GM23338 (cell line): Measurements from ENCODE around the gene ZNF549. TPM values are rescaled to one million over a fixed set of nuclear protein-coding genes. Genes with fewer than 3 reads are reported as not detected.

Experiments
- ATAC-seq: fragments of 200-7000 bp; cut with Tn5 transposase; 3 replicates; pipeline ENCODE4 v1.9.1; 2020
- DNase-seq: peaks from one replicate; pipeline ENCODE4 v3.0.0-alpha.2; 2015; ENCODE audit warnings: low spot score
- H2AFZ ChIP-seq: fragments of 200-600 bp; sonication (generic); 2 replicates; pipeline ENCODE4 v1.8.0; 2016; ENCODE audit warnings: antibody characterized with exemption, mild to moderate bottlenecking, moderate library complexity
- H3F3A ChIP-seq: fragments of 200-600 bp; sonication (generic); replicated peaks from 2 replicates; pipeline ENCODE4 v1.8.0; 2017; ENCODE audit warnings: antibody characterized with exemption, mixed run types, low read depth
- H3K27ac ChIP-seq: fragments of 200-600 bp; sonication (generic); 2 replicates; pipeline ENCODE4 v1.6.1; 2016; ENCODE audit warnings: low read depth
- H3K27me3 ChIP-seq: fragments of 200-600 bp; sonication (generic); 2 replicates; pipeline ENCODE4 v1.8.0; 2016; ENCODE audit warnings: mild to moderate bottlenecking, mixed run types, moderate library complexity; ENCODE audit not compliant: insufficient read depth
- H3K36me3 ChIP-seq: fragments of 200-600 bp; sonication (generic); 2 replicates; pipeline ENCODE4 v1.8.0; 2016; ENCODE audit warnings: mild to moderate bottlenecking; ENCODE audit not compliant: insufficient read depth
- H3K4me1 ChIP-seq: fragments of 200-600 bp; sonication (generic); 2 replicates; pipeline ENCODE4 v1.8.0; 2016; ENCODE audit warnings: mild to moderate bottlenecking, moderate library complexity; ENCODE audit not compliant: insufficient read depth
- H3K4me2 ChIP-seq: fragments of 200-600 bp; sonication (generic); 2 replicates; pipeline ENCODE4 v1.7.1; 2017; ENCODE audit warnings: mixed run types
- H3K4me3 ChIP-seq: fragments of 200-600 bp; sonication (generic); 2 replicates; pipeline ENCODE4 v1.6.1; 2016; ENCODE audit warnings: mixed run types
- H3K79me2 ChIP-seq: fragments of 200-600 bp; sonication (generic); replicated peaks from 2 replicates; pipeline ENCODE4 v1.8.0; 2017; ENCODE audit warnings: mild to moderate bottlenecking; ENCODE audit not compliant: insufficient read depth
- H3K9me2 ChIP-seq: fragments of 200-600 bp; sonication (generic); 2 replicates; pipeline ENCODE4 v1.8.0; 2017; ENCODE audit not compliant: insufficient read depth
- H4K20me1 ChIP-seq: fragments of 200-600 bp; sonication (generic); replicated peaks from 2 replicates; pipeline ENCODE4 v1.8.0; 2017; ENCODE audit warnings: mild to moderate bottlenecking; ENCODE audit not compliant: insufficient read depth
- H3K27ac Mint-ChIP-seq: 2 replicates; pipeline ENCODE4 v1.8.0; 2020; ENCODE audit warnings: inconsistent platforms, mild to moderate bottlenecking, moderate library complexity, mixed read lengths
- H3K27me3 Mint-ChIP-seq: 3 replicates; pipeline ENCODE4 v1.8.0; 2022; ENCODE audit warnings: low read depth, mild to moderate bottlenecking, moderate library complexity, mixed read lengths, inconsistent platforms; ENCODE audit not compliant: insufficient read depth, poor library complexity
- H3K36me3 Mint-ChIP-seq: 3 replicates; pipeline ENCODE4 v1.8.0; 2021; ENCODE audit warnings: low read depth, mild to moderate bottlenecking, inconsistent platforms, moderate library complexity, mixed read lengths
- H3K4me1 Mint-ChIP-seq: 3 replicates; pipeline ENCODE4 v1.8.0; 2020; ENCODE audit warnings: mild to moderate bottlenecking, inconsistent platforms, mixed read lengths
- H3K4me3 Mint-ChIP-seq: 3 replicates; pipeline ENCODE4 v1.8.0; 2021; ENCODE audit warnings: moderate library complexity, mild to moderate bottlenecking, inconsistent platforms, mixed read lengths
- H3K9me3 Mint-ChIP-seq: 3 replicates; pipeline ENCODE4 v1.8.0; 2020; ENCODE audit warnings: moderate library complexity, mild to moderate bottlenecking, inconsistent platforms, mixed read lengths
- ETS1 ChIP-seq: IDR thresholded peaks from 2 replicates; pipeline ENCODE4 v1.6.1; 2016; ENCODE audit warnings: antibody characterized with exemption
- EZH2phosphoT487 ChIP-seq: fragments of 200-600 bp; sonication (generic); IDR thresholded peaks from one replicate; pipeline ENCODE4 v1.8.1; 2018; ENCODE audit warnings: antibody characterized with exemption; ENCODE audit not compliant: unreplicated experiment
- NANOG ChIP-seq: IDR thresholded peaks from 2 replicates; pipeline ENCODE4 v1.6.1; 2016; ENCODE audit warnings: antibody characterized with exemption, borderline replicate concordance
- POLR2AphosphoS5 ChIP-seq: IDR thresholded peaks from 2 replicates; pipeline ENCODE4 v1.6.1; 2016; ENCODE audit warnings: antibody characterized with exemption, low read depth
- REST ChIP-seq: IDR thresholded peaks from one replicate; pipeline ENCODE4 v1.6.1; 2018; ENCODE audit warnings: antibody characterized with exemption; ENCODE audit not compliant: unreplicated experiment
- STAT1 ChIP-seq: IDR thresholded peaks from one replicate; pipeline ENCODE4 v1.6.1; 2016; ENCODE audit warnings: antibody characterized with exemption; ENCODE audit not compliant: unreplicated experiment
- ZNF114 ChIP-seq: fragments of 250-450 bp; sonication (Bioruptor Pico); IDR thresholded peaks from 2 replicates; pipeline ENCODE4 v1.5.0; 2020; ENCODE audit warnings: mild to moderate bottlenecking, moderate library complexity
- ZNF331 ChIP-seq: fragments of 250-450 bp; sonication (Bioruptor Pico); IDR thresholded peaks from 2 replicates; pipeline ENCODE4 v1.5.0; 2020; ENCODE audit warnings: low read depth, mild to moderate bottlenecking, moderate library complexity
- polyA plus RNA-seq: library from polyadenylated mRNA; unstranded; fragments of >200 nt; fragmentation: Nextera tagmentation; extraction: Ambion mirVana; gene quantifications from 2 replicates; pipeline ENCODE4 v1.2.1, GENCODE V29; 2016
- total RNA-seq: library from RNA; depleted of rRNA; stranded (reverse); fragments of >200 nt; shearing (Covaris generic); gene quantifications from 2 replicates; pipeline ENCODE4 v1.2.3, GENCODE V29; 2014
- TF ChIP-seq, protein P1 (sequence below), 2 experiments: fragments of 200-600 bp in 1 of 2; sonication (generic) in 1 of 2; conservative IDR thresholded peaks; 2 replicates each; pipeline versions ENCODE4 v1.5.1 to v1.6.1; 2016 to 2017; ENCODE audit warnings: antibody characterized with exemption in 2 of 2, low read depth in 2 of 2, mild to moderate bottlenecking in 2 of 2, moderate library complexity in 1 of 2

The ZNF549 gene
- total and polyA plus RNA-seq, 2 experiments from 2014 or later = 4.3 to 11.6 TPM

DNA sequence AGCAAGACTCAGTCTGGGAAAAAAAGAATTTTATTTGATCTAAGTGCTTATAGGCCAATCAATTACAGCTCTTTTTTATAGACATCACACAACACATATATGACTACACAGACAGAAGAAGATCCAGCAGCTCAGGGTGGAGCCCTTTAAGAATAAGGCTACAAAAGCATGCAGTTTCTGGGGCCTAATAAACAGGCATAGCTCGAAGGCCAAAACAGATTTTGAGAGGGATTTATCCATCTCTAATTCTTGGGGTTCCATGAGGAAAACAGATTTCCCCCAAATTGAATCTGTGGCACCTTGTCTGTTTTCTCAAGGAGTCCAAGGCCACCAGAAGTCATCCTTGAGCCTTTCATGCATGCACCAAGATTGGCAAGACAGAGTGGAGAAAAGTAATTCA lies 36.4 kb downstream of the ZNF549 start:
- H3K27me3 ChIP-seq = no peaks in the 10 kb centered on the region
- no peak overlapping the region; the same call in 2 of the 3 replicates for H3K4me3 Mint-ChIP-seq
- no peak overlapping the region for H3K27ac Mint-ChIP-seq
- peaks cover 2% of the 10 kb centered on the region for H3K27me3 Mint-ChIP-seq
- no peaks in the 10 kb centered on the region for H3F3A ChIP-seq
- H3K4me1 ChIP-seq = peaks cover 3% of the 10 kb centered on the region
- H3K79me2 ChIP-seq = peaks cover 8% of the 10 kb centered on the region
- no peaks in the 10 kb centered on the region; the same call in 1 of the 2 replicates for H4K20me1 ChIP-seq
- TF ChIP-seq STAT1 (no peak), REST (no peak), EZH2phosphoT487 (no peak), NANOG (no peak), POLR2AphosphoS5 (no peak), ETS1 (no peak), ZNF331 (CRISPR knock-in tag) (no peak), ZNF114 (no peak)
- TF ChIP-seq, protein P1, sequence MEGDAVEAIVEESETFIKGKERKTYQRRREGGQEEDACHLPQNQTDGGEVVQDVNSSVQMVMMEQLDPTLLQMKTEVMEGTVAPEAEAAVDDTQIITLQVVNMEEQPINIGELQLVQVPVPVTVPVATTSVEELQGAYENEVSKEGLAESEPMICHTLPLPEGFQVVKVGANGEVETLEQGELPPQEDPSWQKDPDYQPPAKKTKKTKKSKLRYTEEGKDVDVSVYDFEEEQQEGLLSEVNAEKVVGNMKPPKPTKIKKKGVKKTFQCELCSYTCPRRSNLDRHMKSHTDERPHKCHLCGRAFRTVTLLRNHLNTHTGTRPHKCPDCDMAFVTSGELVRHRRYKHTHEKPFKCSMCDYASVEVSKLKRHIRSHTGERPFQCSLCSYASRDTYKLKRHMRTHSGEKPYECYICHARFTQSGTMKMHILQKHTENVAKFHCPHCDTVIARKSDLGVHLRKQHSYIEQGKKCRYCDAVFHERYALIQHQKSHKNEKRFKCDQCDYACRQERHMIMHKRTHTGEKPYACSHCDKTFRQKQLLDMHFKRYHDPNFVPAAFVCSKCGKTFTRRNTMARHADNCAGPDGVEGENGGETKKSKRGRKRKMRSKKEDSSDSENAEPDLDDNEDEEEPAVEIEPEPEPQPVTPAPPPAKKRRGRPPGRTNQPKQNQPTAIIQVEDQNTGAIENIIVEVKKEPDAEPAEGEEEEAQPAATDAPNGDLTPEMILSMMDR (conservative IDR thresholded peaks at IDR 0.05; ENCODE audit: low read depth in 2 of 2) = no peak
- DNase-seq (no peak), ATAC-seq (no peak)
- H3K36me3 Mint-ChIP-seq = peaks cover 48% of the 10 kb centered on the region
- peaks cover 6% of the 10 kb centered on the region; the same call in 1 of the 2 replicates for H3K36me3 ChIP-seq
- H3K4me2 ChIP-seq = no peak overlapping the region
- H3K27ac ChIP-seq = no peak overlapping the region
- H3K9me2 ChIP-seq = peaks cover 8% of the 10 kb centered on the region; the same call in 1 of the 2 replicates
- no peak overlapping the region for H2AFZ ChIP-seq
- peaks cover 89% of the 10 kb centered on the region for H3K9me3 Mint-ChIP-seq
- H3K4me3 ChIP-seq = no peak overlapping the region
- H3K4me1 Mint-ChIP-seq = peaks cover 2% of the 10 kb centered on the region; the same call in 2 of the 3 replicates
